ENCODE measurements around the gene GAB1.

Gene GAB1

DNA sequence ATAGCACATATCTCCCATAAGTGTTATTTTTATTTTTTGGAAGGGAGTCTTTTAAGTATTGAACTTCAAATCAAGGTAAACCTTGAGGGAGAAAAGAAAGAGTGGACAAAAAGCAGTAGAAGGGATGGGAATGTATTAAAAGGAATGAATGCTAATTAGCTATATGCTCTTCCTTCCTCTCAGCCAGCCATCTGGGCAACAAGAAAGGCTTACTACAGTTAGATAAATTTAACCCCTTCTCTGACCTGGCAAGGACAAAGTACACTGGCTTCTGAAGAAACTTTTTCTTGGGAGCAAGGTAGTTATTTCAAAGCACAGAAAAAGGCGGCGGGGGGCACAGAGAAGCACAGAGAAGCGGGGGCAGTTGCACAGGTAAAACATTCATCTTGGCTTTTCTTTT, 54.6 kb downstream of the GAB1 start:
- DNase-seq = no peak

DNA sequence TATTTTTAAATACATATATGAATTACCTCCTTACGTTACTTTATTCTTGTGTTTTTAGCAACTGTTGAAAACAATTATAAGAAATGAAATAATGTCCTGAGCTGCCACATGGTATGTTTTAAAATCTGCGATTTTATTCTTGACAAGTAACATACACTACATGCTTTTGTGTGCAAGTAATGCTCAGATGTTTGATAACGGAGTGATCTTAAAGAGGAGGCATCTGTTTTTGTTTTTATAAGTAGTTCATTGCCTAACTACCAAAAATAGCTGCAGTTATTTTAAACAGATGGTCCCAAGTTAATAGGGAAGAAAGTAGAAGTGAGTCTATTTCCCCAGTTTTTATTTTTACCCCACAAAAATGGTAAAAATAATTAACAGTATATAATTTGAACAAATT, 55.2 kb downstream of the GAB1 start:
- DNase-seq = no peak

DNA sequence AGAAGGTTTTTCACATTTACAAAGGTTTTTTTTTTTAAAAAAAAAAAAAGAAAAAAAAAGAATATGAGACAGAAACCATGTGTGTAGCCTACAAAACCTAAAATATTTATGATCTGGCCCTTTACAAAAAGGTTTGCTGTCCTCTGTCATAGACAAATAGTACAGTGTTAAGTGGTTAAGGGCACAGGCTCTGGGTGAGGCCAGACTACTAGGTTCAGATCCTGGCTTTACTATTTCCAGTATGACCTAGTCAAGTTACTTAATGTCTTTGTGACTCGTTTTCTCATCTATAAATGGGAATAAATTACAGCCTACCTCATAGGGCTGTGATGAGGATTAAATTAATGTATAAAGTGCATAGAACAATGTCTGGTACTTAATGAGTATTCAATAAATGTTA, 56.5 kb downstream of the GAB1 start:
- DNase-seq = no peak

DNA sequence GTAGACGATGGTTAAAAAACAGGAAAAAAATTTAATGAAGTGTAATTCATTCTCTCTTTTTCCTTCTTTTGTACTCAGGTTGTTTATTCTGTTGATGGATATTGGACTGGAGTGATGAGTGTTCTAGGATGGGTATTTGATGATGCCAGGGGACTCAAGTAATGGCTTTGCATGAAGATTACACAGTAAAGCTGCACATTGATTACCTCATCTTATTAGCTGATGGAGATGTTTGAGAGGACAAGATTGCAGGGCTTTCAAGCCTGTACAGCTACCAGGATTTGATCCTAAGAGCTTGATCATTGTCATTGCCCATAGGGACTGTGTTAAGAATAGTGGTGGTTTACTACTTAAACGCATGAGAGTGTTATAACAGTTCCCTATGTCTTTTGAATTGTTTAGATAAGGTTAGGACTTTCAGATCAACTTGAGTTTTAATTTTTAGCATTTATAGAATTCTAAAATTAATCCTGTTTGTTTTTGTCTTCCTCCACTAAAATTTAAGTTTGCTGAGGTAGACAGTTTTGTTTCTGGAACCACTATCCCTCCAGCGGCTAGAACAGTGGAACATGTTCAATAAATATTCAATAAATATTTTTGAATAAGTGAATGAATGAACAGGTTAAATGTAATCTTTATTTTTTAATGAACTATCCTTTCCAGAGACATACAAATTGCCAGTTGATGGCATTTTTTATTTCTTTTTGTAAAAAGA, 58.2 kb downstream of the GAB1 start:
- no peak for DNase-seq

DNA sequence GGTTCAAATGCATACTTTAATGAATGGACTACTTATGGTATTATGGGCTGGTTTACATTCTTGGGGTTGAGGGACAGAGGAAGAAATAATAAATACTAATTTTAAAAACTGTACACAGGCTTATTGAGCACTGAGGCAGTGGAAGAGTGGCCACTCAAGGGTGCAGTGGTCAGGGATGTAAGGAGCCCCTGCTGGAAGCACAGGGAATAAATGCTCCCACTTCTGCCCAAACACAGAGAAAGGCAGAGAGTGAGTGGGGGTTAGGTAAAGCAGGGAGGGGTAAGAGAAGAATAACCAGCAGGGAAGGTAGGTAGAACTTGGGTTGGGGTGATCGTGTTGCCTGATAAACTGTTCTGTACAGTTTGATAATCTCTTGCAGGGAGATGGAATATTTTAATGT, 60.0 kb downstream of the GAB1 start:
- no peak for DNase-seq

DNA sequence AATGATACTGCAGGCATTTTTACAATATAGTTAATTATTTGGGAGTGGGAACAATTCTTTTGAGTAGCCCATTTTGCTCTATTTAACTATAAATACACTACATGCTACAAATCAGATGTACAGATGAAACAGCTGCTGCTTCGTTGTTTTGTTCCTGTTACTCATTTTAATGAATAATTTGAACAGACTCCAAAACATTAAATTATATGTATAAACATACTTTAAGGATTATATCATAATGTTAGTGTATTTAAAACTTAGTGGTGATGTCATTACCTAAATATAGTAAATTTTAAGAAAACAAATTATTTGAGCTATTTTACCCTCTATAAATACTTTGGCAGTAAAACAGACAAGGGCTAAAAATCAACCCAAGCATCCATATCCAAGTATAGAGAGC, 60.7 kb downstream of the GAB1 start:
- no peak for DNase-seq

DNA sequence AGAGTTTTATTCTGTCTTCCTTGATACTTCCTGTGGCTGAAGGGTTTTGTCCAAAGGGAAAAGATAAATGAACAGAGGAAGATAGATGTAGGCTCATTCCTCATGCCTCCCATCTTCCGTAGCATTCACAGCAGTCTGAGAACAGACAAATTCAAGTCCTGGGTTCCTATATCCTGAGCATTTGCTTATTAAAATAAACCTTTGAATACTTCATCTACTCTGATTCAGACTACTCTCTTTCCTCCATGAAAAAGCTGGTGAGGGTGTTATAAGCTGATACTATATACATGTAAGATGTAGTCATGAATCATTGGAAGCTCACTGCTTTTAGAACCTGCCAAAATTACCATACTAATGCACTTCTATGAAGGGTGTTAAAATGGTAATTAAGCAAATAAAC, 61.2 kb downstream of the GAB1 start:
- no peak for DNase-seq

DNA sequence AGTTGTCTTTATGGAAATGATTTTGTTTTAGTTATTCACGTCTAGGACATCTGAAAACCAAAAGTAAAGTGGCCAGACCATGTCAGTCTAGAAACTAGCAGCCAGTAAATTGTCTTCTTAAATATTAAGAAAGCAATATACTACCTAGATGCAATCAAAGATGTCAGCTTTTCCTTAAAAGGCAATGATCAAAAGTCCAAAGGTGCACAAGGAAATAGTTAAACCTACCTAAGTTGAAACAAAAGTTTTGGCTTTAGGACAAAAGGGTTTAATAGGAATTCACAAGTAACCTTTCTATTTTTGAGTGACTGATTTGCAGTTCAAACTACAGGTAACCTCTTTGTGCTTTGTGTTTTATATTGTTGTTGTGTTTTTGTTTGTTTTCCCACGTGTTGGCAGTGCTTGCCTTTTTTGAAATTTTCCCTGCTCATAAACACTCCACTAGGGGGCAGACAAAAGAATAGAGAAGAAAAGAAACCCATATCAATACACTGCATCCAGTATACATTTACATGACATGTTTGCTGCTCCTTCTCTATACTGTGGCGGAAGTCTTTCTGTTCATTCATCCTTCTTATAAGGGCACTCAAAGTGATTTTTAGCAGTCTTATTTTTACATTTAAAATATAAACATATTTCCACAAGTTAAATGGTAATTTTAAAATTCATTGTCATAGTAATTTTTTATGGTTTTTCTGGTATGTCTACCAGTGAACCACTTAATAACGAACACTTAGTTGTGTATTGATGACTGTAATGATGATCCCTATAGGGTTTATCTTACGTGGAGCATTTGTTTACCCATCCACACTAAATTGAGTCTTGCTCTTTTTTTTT, 62.7 kb downstream of the GAB1 start:
- no peak for DNase-seq

DNA sequence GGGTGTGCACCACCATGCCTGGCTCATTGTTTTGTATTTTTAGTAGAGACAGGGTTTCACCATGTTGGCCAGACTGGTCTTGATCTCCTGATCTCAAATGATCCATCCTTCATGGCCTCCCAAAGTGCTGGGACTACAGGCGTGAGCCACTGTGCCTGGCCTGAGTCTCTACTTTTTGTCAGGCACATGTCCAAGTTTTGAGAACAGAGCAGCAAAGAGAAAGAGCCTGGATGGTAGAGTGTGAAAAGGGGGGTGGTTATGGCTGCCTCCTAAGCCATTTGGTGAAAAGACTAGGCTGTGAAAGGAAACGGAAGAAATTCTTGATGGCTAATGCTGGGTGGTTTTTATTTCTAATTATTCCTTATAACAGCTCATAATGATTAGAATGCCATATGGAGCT, 63.4 kb downstream of the GAB1 start:
- no peak for DNase-seq

DNA sequence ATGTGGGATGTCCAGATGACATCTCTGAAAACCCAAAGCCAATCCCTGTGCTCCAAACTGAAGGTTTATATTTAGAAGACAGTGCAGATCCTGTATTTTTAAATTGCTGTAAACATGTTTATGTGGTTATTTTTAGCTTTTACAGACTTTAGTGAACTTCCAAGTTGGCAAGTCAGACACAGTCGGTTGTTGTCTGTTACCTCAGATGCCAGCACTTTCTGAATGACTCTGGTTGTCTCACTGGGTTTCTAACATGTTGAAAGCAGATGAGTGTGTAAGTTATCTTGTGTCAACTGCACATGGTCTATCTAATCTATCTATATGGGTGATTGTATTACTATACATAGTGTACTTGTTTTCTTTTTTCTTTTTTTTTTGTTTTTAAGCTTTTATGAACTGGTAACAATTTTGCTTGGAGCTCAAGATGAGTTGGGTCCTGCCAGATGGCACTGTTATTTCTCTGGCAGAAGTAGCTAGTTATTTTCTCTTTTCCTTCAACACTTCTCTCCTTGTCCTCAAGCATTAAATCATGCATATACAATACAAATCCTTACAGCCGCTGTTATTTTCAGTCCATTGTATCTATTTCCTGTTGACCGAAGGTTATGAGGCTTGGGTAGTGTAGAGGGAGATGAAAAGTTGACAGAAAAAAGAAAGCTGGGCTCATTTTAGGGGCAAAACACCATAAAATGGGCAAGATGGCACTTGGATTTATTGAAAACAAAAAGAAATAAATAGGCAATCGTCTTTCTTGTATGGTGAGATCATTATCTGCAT, 66.3 kb downstream of the GAB1 start:
- no peak for DNase-seq

DNA sequence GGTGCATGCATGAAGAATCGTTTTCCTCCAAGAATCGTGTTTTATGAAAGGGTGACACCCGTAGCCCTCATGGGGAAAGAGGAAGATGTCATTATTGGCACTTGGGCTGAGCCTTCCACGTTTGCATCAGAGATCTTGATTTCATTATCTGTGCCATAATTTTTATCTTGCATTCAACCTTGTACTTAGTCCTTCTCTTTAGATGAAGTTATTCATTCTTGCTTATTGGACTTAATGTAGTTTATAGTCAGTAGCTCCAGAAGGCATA, 66.8 kb downstream of the GAB1 start:
- no peak for DNase-seq

DNA sequence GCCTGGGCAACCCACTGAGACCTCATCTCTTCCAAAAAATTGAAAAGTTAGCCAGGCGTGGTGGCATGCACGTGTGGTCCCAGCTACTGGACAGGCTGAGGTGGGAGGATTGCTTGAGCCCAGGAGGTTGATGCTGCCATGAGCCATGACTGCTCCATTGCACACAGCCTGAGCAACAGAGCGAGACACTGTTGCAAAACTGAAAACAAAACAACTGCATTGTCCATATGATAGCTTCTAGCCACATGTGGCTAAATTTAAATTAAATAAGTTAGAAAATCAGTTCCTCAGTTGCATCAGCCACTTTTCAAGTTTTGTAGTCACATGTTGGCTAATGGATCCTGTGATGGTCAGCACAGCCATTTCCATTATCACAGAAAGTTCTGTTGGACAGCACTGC, 67.9 kb downstream of the GAB1 start:
- no peak for DNase-seq

DNA sequence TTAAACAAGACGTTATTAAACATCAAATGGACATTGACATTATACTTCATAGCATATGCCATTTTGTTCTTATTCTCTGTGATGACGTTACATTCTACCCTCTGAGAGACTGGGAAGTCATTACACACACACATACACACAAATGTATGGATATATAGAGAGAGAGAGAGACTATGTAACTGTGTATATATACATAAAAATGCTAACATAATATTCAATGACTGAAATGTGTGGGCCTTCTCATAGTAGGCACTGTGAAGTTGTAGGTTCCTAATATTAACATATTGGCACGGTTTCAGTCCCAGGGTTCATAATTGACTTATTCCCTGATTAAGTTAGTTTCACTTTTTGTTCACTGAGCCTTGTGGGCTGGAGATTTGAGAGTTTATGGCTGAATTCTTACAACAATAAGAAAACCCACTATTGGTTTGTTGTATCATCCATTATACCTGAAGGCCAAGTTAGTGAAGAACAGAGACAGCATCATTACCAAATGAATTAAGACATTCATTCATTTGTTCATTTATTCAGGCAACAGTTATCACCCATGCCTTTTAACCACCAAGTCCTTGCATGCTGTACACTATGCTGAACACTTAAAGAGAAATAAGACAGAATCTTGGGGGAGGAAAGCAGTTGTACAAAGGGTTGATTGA, 68.5 kb downstream of the GAB1 start:
- no peak for DNase-seq

DNA sequence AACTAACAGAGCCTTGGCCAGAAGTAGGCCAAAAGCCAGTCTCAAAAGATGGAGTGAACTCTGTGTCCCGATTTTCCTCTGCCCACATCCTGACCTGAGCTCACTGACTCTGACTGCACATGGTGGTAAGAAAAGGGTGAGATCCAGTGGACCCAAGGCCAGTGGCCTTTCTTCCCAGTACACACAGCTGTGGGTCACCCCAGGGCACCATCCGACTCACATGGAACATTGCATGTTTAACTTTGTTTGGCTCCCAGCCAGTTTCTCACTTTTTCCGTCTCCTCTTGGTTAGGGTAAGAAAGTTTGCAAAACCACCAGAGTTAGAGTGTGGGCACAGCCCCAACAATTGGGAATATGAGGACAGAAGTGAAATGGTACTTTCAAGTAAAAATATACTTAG, 69.8 kb downstream of the GAB1 start:
- DNase-seq = no peak

DNA sequence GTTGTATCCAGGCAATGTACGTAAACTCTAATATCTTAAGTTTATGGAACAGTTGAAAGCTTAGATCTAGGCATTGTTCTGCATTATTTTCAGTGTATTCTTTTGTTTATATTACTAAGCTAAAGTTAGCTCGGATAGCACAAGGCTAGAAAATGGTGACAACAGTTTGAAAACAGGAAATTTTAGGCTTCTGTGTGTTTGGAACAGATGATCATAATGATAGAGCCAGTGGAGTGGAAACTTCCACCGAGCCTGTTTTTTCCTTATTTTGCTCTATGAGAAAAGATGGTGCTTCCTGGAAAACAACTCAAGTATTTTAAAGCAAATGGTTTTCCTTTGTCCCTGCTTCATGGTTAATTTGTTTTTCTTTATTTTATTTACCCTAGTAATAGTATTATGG, 70.8 kb downstream of the GAB1 start:
- DNase-seq = no peak

DNA sequence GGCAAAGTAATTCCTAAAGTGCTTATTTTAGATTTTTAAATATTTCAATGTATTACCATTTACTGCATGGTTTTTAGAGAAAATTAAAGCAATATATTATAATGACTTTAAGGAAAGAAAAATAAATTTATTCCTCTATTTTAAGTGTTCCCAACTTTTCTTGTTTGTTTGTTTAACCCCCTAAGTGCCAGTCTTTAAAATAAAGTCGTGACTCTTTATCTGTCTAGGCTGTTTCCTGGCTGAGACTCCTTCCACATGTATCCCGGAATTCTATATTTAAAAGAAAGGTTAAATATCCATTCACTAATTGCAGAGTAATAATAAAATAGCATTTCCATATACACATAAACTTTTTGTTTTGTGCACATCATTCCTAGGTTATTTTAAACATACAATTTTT, 71.2 kb downstream of the GAB1 start:
- no peak for DNase-seq

DNA sequence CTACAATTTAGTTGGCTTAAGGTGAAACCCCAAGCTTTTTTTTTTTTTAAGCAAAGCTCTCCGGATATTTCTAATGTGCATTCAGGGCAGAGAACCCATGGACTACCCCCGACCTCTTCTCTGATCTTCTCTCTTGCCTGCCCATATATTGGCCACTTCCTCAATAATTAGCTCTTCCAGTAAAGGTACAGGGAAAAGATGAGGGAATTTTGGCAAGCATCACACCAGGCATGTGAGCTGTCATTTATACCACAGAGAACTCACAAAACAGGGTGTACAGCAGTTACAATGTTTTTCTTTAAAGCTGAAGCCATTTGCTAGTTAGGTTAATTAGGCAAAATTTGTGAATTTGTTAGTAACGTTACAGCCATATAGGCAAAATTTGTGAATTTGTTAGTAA, 73.3 kb downstream of the GAB1 start:
- no peak for DNase-seq

DNA sequence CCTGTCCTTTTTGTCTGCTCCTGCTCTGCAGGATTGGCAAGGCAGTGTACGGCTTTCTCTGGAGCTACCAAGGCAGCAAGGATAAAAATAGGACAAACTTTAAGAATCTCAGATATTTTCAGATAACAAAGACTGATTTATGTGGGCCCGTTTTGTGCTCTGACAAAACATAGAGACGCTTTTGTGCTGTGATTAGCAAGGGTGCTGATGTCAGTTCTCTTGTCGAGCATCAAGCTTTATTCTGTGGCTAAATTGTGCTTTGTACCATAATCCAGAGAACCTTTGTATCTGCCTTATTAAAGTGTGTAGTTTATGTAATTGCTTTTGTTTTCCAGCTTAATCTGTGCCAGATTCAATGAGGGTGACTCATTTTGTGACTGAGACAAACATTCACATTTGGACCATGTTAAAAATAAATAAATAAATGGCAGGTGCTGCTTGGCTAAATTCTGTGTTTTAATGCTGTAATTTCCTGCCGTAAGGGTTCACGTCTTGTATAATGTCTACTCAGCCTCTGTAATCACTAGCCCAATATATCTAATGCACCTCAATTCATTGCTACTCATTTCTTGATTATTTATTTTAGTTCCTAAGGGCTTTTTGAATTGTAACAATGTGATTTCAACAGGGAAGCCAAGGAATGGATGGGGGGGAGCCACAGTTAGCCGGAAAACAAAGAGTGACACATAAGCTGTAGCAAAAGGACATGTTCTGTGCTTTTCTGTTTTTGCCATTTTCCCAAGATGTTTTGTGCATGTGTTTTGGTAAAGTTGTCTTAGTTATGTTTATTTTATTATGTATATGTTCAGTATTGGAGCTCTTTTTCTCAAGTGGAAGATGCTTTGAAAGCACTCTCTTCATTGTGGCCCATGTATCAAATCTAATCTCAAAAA, 75.1 kb downstream of the GAB1 start:
- DNase-seq = no peak

DNA sequence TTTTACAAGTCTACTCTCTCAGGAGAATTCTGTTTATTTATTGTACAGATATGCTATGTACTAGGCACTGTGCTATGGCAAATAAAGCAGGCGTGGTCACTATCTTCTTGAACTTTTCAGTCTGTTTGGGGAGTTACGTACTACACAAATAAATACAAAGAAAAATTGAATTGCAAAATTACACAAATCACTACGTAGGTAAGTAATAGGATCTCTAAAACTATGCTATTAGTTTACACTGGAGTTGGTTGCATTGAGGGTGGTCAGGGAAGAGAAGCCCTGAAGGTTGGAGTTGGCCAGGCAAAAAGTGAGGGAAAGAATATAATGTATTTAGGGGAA, 75.7 kb downstream of the GAB1 start:
- DNase-seq = no peak

DNA sequence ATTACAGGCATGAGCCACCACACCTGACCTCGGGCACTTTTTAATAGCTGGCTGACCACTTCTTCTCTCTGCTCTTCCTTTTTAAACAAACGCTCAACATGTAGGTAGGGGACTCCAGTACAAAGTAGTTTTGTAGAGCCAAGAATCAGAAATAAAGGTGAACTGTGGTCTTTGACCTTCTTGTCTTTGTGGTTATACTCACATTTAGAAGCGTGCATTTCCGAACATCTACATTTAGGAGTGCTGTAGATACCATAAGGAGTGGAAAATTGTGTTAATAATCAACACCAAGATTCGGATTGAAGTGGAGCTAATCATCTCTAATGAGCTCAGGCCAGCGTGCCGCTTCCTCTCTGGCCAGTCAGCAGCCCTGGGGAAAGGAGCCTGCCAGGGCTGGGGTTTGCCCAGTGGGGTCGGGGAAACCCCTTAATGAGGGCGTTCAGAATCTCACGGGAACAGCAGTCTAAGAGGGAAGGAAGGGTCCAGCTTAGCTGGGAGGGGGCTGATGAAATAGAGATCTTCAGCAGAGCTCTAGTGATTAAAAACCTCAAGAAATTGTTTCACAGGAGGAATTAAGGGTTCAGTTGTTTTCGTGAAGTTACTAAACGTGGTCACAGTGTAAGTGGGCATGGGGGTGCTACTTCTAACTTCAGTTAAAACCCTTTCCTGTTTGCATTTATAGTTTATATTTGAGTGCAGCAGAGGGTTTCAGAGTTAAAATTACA, 81.2 kb downstream of the GAB1 start:
- DNase-seq = no peak

DNA sequence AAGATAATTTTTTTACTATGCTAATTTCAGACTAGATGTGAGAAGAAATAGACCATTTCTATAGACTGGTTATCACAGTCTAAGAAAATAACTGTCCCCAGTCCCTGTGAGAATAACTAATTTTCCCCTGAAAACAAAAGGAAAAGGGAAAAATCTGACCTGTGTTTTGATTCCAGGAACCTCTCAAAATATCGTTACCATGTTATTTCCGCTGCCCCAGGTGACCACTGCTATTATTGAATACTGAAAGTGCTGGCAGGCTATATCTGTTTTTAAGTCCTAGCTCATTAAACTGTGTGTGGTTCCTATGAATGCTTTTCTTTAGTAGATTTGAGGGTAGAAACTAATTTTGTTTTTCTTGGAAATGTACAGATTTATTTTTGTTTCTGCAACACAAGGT, 83.6 kb downstream of the GAB1 start:
- no peak for DNase-seq

DNA sequence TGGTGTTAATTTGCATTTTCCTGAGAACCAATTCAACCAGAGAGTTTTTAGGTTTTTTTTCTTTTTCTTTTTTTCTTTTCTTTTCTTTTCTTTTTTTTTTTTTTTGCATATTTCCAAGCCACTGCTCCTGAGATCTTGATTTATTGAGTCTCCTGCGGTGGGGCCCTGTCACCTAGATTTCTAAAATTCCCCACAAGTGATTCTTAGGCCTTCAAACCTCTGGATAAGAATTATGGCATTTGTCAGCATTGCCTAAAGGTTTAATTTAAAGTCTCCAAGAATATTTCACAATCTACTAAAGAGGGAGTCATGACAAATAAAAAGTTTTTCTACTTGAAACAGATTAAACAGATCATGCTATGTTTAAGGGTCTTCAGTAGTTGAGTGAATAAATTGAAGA, 84.9 kb downstream of the GAB1 start:
- DNase-seq = no peak

Data from 8988T (cell line).